ENCODE data around the gene FBF1.
"Not testable (repeated sequence)": the region's sequence is repeated elsewhere in the genome, so short reads cannot be mapped to it uniquely, and the experiment has no call there.

Gene FBF1, protein sequence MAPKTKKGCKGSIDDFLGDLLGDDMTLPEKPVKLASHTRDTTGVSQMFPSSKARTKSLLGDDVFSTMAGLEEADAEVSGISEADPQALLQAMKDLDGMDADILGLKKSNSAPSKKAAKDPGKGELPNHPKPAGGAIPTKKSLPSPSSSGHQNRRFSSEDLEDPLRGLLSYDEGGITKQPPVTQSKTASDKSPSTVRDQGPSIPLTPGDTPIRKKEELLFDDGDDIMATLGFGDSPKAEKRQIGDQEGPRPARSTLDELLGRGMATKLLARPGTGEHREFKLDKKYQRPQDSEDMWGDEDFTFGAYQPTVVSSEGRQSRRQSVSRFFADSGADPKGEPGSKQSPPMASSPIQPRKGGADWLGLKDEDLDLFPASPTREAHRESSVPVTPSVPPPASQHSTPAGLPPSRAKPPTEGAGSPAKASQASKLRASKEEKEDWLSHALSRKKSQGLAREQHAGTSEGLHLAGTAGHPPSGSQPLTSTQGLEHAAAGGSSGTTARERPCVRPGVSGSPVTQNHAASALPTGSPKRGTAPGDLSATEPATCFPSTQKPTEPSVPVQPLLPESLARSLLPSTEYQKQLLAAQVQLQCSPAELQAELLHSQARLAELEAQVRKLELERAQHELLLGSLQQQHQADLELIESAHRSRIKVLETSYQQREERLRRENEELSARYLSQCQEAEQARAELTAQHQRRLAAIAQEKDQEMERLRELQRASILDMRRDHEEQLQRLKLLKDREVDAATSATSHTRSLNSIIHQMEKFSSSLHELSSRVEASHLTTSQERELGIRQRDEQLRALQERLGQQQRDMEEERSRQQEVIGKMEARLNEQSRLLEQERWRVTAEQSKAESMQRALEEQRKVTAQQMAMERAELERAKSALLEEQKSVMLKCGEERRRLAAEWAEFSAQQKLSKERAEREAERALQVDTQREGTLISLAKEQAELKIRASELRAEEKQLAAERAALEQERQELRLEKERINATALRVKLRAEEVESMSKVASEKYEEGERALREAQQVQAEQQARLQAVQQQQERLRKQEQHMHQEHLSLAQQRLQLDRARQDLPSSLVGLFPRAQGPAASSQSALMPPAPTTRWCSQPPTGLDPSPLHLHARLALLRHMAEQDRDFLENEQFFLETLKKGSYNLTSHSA

GRCh38 chr17:75940727-75941441 is at the start of gene FBF1:
FBF1 (minus strand) TSS chr17:75941042; CDS start chr17:75938149, 2,893 bp downstream.
- in situ Hi-C loops (cut with HindIII; ENCODE audit: low sequenced_read_pairs) = no loop called here

DNA sequence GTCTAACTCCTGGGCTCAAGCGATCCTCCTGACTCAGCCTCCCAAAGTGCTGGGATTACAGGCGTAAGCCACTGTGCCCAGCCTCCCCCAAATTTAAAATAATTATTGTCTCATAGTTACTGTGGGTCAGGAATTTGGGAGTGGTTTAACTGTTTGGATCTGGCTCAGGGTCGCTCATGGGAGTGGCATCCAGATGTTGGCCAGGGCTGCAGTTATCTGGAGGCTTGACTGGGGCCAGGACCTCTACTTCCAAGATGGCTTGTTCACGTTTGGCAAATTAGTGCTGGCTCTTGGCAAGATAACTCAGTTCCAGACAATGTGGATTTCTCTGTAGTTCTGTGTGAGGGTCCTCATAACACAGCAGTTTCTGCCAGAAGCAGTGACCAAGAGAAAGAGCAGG is 46.2 kb upstream of the FBF1 start:
- in situ Hi-C loops (cut with HindIII; ENCODE audit: low sequenced_read_pairs) = no loop called here

GRCh38 chr17:75985986-75986385 is 45.1 kb upstream of the FBF1 start:
- in situ Hi-C loops (cut with HindIII; ENCODE audit: low sequenced_read_pairs) = no loop called here

DNA sequence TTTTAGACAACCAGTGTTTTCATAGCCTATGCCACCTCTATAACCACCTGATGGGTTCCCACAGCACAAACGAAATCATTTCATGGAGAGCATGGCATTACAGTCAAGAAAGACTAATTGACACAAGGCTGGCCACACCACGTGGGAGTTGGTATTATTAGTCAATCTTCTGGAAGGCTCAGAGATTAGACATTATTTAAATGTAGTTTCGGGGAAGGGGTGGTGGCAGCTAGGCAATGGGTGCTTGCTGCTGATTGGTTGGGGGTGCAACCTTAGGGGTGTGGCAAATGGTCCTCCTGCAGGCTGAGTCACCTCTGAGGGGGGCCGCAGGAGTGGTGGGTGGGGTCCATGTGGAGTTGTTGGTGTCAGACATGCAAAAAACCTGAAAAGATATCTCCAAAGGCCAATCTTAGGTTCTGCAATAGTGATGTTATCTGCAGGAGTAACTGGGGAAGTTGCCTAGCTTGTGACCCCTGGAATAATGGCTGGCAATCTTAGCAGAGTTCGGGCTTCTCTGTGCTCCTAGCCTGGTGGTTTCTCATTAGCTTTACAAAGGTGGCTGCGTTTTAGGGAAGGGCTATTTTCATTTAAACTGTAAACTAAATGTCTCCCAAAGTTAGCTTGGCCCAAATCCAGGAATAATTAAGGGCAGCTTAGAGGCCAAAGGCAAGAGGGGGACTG is 42.8 kb upstream of the FBF1 start:
- in situ Hi-C loops (cut with HindIII; ENCODE audit: low sequenced_read_pairs) = no loop called here

GRCh38 chr17:75981019-75981615 is 40.3 kb upstream of the FBF1 start:
- in situ Hi-C loops (cut with HindIII; ENCODE audit: low sequenced_read_pairs) = no loop called here

DNA sequence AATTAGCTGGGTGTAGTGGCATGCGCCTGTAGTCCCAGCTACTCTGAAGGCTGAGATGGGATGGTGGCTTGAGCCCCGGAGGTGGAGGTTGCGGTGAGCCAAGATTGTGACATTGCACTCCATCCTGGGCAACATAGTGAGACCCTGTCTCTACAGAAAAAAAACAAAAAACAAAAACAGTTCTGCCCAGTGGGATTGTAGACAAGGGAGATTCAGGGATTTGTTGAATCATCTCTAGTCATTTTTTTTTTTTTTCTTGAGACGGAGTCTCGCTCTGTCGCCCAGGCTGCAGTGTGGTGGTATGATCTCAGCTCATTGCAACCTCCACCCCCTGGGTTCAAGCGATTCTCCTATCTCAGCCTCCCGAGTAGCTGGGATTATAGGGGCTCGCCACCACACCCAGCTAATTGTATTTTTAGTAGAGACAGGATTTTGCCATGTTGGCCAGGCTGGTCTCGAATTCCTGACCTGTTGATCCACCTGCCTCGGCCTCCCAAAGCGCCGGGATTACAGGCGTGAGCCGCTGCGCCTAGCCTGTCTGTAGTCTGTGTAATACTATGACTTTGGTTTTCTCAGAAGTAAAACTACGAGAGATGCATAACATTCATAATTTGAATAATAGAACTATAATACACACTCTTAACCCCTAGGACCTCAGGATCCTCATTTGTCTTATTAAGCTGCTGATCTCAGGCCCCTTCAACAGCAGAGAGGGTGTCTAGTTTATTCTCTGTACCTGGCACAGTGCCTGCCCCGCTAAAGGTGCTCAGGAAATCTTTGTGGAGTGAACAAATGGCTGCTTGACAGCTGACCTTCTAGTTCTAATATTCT is 39.6 kb upstream of the FBF1 start:
- in situ Hi-C loops (cut with HindIII; ENCODE audit: low sequenced_read_pairs) = no loop called here

GRCh38 chr17:75979705-75980187 is 38.9 kb upstream of the FBF1 start:
- in situ Hi-C loops (cut with HindIII; ENCODE audit: low sequenced_read_pairs) = no loop called here

GRCh38 chr17:75978938-75979704 is 38.3 kb upstream of the FBF1 start, which contains the start of the genes ACOX1 and TEN1:
ACOX1 (minus strand) TSS chr17:75979166; CDS start chr17:75979073, 93 bp downstream.
TEN1 (plus strand) TSS chr17:75979240; CDS start chr17:75986193, 6,953 bp downstream.
- in situ Hi-C loops (cut with HindIII; ENCODE audit: low sequenced_read_pairs) = no loop called here

DNA sequence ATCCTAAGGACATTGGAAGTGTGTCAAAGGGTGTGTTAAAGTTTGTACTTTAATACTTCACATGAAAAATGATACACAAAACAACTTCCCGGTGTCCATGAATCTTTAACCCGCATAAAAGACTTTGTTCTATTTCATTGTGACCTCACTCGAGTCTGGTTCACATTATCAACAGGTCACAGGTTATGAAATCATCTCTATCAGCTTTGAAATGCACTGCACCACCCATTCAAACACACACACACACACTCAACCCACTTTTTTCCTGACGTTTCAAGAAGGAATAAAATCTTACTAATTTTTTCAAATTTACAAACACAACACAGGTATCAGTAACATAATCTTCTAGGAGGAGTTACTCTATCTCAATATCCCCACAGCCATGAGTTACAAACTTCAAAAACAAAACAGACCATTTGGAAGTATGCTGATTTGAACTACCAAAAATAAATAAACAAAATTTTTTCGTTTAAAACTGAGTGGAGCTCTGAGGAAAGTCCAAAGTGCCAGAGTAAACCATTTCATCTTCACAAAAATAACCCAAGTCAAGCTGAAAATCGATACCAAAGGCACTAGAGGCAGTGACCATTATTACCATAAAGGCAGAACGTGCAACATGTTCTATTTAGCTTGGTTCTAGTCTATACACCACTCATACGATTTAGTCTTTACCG is 35.5 kb upstream of the FBF1 start:
- in situ Hi-C loops (cut with HindIII; ENCODE audit: low sequenced_read_pairs) = no loop called here

- in situ Hi-C loops (cut with HindIII; ENCODE audit: low sequenced_read_pairs) = no loop called here
Observed at GRCh38 chr17:75975757-75976174, 34.9 kb upstream of the FBF1 start.

DNA sequence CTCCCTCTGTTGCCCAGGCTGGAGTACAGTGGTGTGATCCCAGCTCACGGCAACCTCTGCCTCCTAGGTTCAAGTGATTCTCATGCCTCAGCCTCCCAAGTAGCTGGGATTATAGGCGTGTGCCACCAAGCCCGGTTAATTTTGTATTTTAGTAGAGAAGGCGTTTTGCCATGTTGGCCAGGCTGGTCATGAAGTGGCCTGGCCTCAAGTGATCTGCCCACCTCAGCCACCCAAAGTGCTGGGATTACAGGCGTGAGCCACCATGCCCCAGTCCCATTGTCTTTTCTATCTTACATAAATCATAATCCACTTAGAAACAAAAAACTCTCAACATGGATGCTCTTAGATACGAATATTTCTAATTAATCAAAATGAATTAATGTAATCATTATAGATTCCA is 34.3 kb upstream of the FBF1 start:
- in situ Hi-C loops (cut with HindIII; ENCODE audit: low sequenced_read_pairs) = not testable (repeated sequence)

DNA sequence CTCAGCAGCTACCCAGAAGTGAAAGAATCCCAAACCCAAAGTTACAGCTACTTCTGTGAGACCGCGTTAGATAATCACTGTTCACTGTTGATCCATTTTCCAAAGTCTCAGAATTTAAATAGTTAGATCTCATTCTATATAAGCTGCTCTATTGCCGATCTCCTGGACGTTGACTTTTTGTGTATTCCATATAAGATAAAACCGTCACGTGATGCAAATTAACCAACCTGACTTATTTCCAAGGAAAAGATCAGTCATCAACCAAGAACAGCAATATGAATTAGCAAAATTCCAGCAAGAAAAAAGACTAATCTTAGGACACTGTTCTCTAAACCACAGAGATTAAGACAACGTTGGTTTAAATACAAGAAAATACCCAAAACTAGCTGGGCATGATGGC is 29.8 kb upstream of the FBF1 start:
- in situ Hi-C loops (cut with HindIII; ENCODE audit: low sequenced_read_pairs) = no loop called here

GRCh38 chr17:75970011-75970523 is 29.2 kb upstream of the FBF1 start:
- in situ Hi-C loops (cut with HindIII; ENCODE audit: low sequenced_read_pairs) = no loop called here

- in situ Hi-C loops (cut with HindIII; ENCODE audit: low sequenced_read_pairs) = not testable (repeated sequence)
Observed at GRCh38 chr17:75969044-75969443, 28.2 kb upstream of the FBF1 start.

- in situ Hi-C loops (cut with HindIII; ENCODE audit: low sequenced_read_pairs) = no loop called here
Observed at GRCh38 chr17:75965468-75965867, 24.6 kb upstream of the FBF1 start.

- in situ Hi-C loops (cut with HindIII; ENCODE audit: low sequenced_read_pairs) = no loop called here
Observed at GRCh38 chr17:75959839-75960511, 19.1 kb upstream of the FBF1 start.
